Esophagus muscularis mucosa (tissue), 4 donors: ENCODE measurements around the gene CDK2AP2. TPM values are rescaled to one million over a fixed set of nuclear protein-coding genes. Genes with fewer than 3 reads are reported as not detected.
A peak's percentile ranks its signal among the peaks of the same experiment; 100 is the strongest.
"Not testable (repeated sequence)": the region's sequence is repeated elsewhere in the genome, so short reads cannot be mapped to it uniquely, and the experiment has no call there.

Experiments used
- DNase-seq: peaks from one replicate; pipeline ENCODE4 v3.0.0-alpha.2; 2017; ENCODE audit errors: extremely low spot score
- H3K27ac ChIP-seq, 4 donors: fragments of 200-600 bp; sonication (generic); replicated peaks in 1 of 4; 1 replicate in 3 of 4; 2 replicates in 1 of 4; pipeline ENCODE4 v1.5.1; 2016 to 2019; ENCODE audit warnings: mild to moderate bottlenecking in 1 of 4
- H3K27me3 ChIP-seq, 4 donors: fragments of 200-600 bp; sonication (generic); one replicate each; pipeline versions ENCODE4 v1.5.1 to v1.6.0; 2016 to 2019
- H3K36me3 ChIP-seq, 4 donors: fragments of 200-600 bp; sonication (generic); one replicate each; pipeline ENCODE4 v1.5.1; 2016 to 2019
- H3K4me1 ChIP-seq, 4 donors: fragments of 200-600 bp; sonication (generic); one replicate each; pipeline ENCODE4 v1.5.1; 2016 to 2019
- H3K4me3 ChIP-seq, 4 donors: fragments of 200-600 bp; sonication (generic); 1 replicate in 2 of 4; 2 replicates in 2 of 4; pipeline ENCODE4 v1.5.1; 2016 to 2019; ENCODE audit warnings: mild to moderate bottlenecking in 4 of 4, moderate library complexity in 1 of 4
- H3K9me3 ChIP-seq, 4 donors: fragments of 200-600 bp; sonication (generic); 1 replicate in 3 of 4; 2 replicates in 1 of 4; pipeline ENCODE4 v1.5.1; 2016 to 2019
- CTCF ChIP-seq, 3 experiments: fragments of 200-600 bp in 2 of 3; fragments of 450-650 bp in 1 of 3; sonication (generic) in 2 of 3; IDR thresholded peaks; one replicate each; pipeline ENCODE4 v1.5.1; 2017 to 2019; ENCODE audit warnings: antibody characterized with exemption in 3 of 3, mild to moderate bottlenecking in 2 of 3, moderate library complexity in 1 of 3
- EP300 ChIP-seq: sonication (generic); formaldehyde crosslinking; IDR thresholded peaks from one replicate; pipeline ENCODE4 v1.6.1; 2017; ENCODE audit warnings: antibody characterized with exemption
- POLR2A ChIP-seq: fragments of 450-650 bp; IDR thresholded peaks from one replicate; pipeline ENCODE4 v1.6.1; 2017; ENCODE audit warnings: antibody characterized with exemption, moderate library complexity, mild to moderate bottlenecking, low read depth
- POLR2AphosphoS5 ChIP-seq, 2 donors: sonication (generic); formaldehyde crosslinking; IDR thresholded peaks; one replicate each; pipeline ENCODE4 v1.6.1; 2017; ENCODE audit warnings: antibody characterized with exemption in 2 of 2
- WGBS: methylation state at CpG from one replicate; pipeline ENCODE4 v1.1.5; 2018; 5-methylcytosine and 5-hydroxymethylcytosine counted together
- intact Hi-C: fragments of 100-400 bp; cut with DNase I; formaldehyde crosslinking; loops from one replicate; pipeline ENCODE4 v1.15.1; 2023
- total RNA-seq, 4 donors: library from RNA; depleted of rRNA; stranded (reverse); fragments of >200 nt; gene quantifications; one replicate each; pipeline versions ENCODE4 v1.1.0 to v1.2.1, GENCODE V29; 2016

Gene CDK2AP2
- total RNA-seq, 4 donors from 2014 or later = 61.0 to 111 (median 67.8) TPM

- TF ChIP-seq EP300 (no peak), CTCF (IDR thresholded peaks at IDR 0.05) (peak in 2 of 3 experiments; percentile 14 to 43), POLR2A (no peak), POLR2AphosphoS5 (IDR thresholded peaks at IDR 0.05) (peak; percentile 90 to 92)
- 14% methylated on average over 28 of the region's 60 CpGs for WGBS
- intact Hi-C loops = no loop called here
- H3K4me3 ChIP-seq = peak within 1 kb of the TSS; percentile 58 to 72 (median 62)
- no peaks in the 10 kb centered on the region for H3K27me3 ChIP-seq
- peaks cover 18 to 43% (median 38%) of the 10 kb centered on the region in 4 donors for H3K4me1 ChIP-seq
- no peaks in the 10 kb centered on the region for H3K9me3 ChIP-seq
- H3K27ac ChIP-seq = peak within 1 kb of the TSS; percentile 80 to 87 (median 82)
- DNase-seq = peak; percentile 99
- peaks cover 7 to 26% (median 14%) of the 10 kb centered on the region in 4 donors for H3K36me3 ChIP-seq
Observed at GRCh38 chr11:67482827-67483798, 24.8 kb downstream of the CDK2AP2 start, which contains the start of gene AIP. Gene AIP (plus strand): TSS chr11:67483026. CDS start chr11:67483159, 133 bp downstream.

GRCh38 chr11:67482275-67482826, 25.6 kb downstream of the CDK2AP2 start:
- intact Hi-C loops = no loop called here
- H3K27ac ChIP-seq = peak overlapping the region; percentile 80 to 87 (median 82)
- H3K36me3 ChIP-seq = peaks cover 4 to 18% (median 6%) of the 10 kb centered on the region in 4 donors
- peak overlapping the region; percentile 58 to 72 (median 62) for H3K4me3 ChIP-seq
- DNase-seq = no peak
- H3K27me3 ChIP-seq = no peaks in the 10 kb centered on the region
- H3K9me3 ChIP-seq = no peaks in the 10 kb centered on the region
- peaks cover 18 to 43% (median 38%) of the 10 kb centered on the region in 4 donors for H3K4me1 ChIP-seq
- 55% methylated on average over 19 of the region's 19 CpGs for WGBS
- TF ChIP-seq EP300 = peak; percentile 29
- no peak for TF ChIP-seq POLR2AphosphoS5 (IDR thresholded peaks at IDR 0.05)

- H3K4me3 ChIP-seq, H3K27ac ChIP-seq, intact Hi-C loops, DNase-seq, H3K4me1 ChIP-seq, H3K27me3 ChIP-seq, H3K36me3 ChIP-seq, H3K9me3 ChIP-seq: not testable (repeated sequence)
- 80% methylated on average over 15 of the region's 16 CpGs for WGBS
Observed at GRCh38 chr11:67477344-67478050, 30.5 kb downstream of the CDK2AP2 start.

GRCh38 chr11:67476692-67477091, 31.3 kb downstream of the CDK2AP2 start:
- H3K27ac ChIP-seq, intact Hi-C loops, H3K36me3 ChIP-seq, H3K27me3 ChIP-seq, DNase-seq, H3K4me3 ChIP-seq, H3K9me3 ChIP-seq, H3K4me1 ChIP-seq: not testable (repeated sequence)
- WGBS = 81% methylated on average over 10 of the region's 10 CpGs

GRCh38 chr11:67472882-67473281, 35.1 kb downstream of the CDK2AP2 start:
- TF ChIP-seq EP300 (no peak), POLR2A (no peak), POLR2AphosphoS5 (IDR thresholded peaks at IDR 0.05) (no peak), CTCF (IDR thresholded peaks at IDR 0.05) (no peak)
- Histone ChIP-seq H3K27ac (no peak overlapping the region), H3K4me3 (no peak overlapping the region), H3K27me3 (no peaks in the 10 kb centered on the region), H3K36me3 (no peaks in the 10 kb centered on the region), H3K9me3 (no peaks in the 10 kb centered on the region), H3K4me1 (peaks cover 6 to 17% (median 16%) of the 10 kb centered on the region in 4 donors)
- WGBS = 84% methylated on average over 7 of the region's 7 CpGs
- DNase-seq = no peak
- intact Hi-C loops = no loop called here
